GM23338 (cell line): Measurements from ENCODE around the gene FKBP5. TPM values are rescaled to one million over a fixed set of nuclear protein-coding genes. Genes with fewer than 3 reads are reported as not detected.

Experiments
- ATAC-seq: fragments of 200-7000 bp; cut with Tn5 transposase; 3 replicates; pipeline ENCODE4 v1.9.1; 2020
- DNase-seq: peaks from one replicate; pipeline ENCODE4 v3.0.0-alpha.2; 2015; ENCODE audit warnings: low spot score
- H2AFZ ChIP-seq: fragments of 200-600 bp; sonication (generic); 2 replicates; pipeline ENCODE4 v1.8.0; 2016; ENCODE audit warnings: antibody characterized with exemption, mild to moderate bottlenecking, moderate library complexity
- H3F3A ChIP-seq: fragments of 200-600 bp; sonication (generic); replicated peaks from 2 replicates; pipeline ENCODE4 v1.8.0; 2017; ENCODE audit warnings: antibody characterized with exemption, mixed run types, low read depth
- H3K27ac ChIP-seq: fragments of 200-600 bp; sonication (generic); 2 replicates; pipeline ENCODE4 v1.6.1; 2016; ENCODE audit warnings: low read depth
- H3K27me3 ChIP-seq: fragments of 200-600 bp; sonication (generic); 2 replicates; pipeline ENCODE4 v1.8.0; 2016; ENCODE audit warnings: mild to moderate bottlenecking, mixed run types, moderate library complexity; ENCODE audit not compliant: insufficient read depth
- H3K36me3 ChIP-seq: fragments of 200-600 bp; sonication (generic); 2 replicates; pipeline ENCODE4 v1.8.0; 2016; ENCODE audit warnings: mild to moderate bottlenecking; ENCODE audit not compliant: insufficient read depth
- H3K4me1 ChIP-seq: fragments of 200-600 bp; sonication (generic); 2 replicates; pipeline ENCODE4 v1.8.0; 2016; ENCODE audit warnings: mild to moderate bottlenecking, moderate library complexity; ENCODE audit not compliant: insufficient read depth
- H3K4me2 ChIP-seq: fragments of 200-600 bp; sonication (generic); 2 replicates; pipeline ENCODE4 v1.7.1; 2017; ENCODE audit warnings: mixed run types
- H3K4me3 ChIP-seq: fragments of 200-600 bp; sonication (generic); 2 replicates; pipeline ENCODE4 v1.6.1; 2016; ENCODE audit warnings: mixed run types
- H3K79me2 ChIP-seq: fragments of 200-600 bp; sonication (generic); replicated peaks from 2 replicates; pipeline ENCODE4 v1.8.0; 2017; ENCODE audit warnings: mild to moderate bottlenecking; ENCODE audit not compliant: insufficient read depth
- H3K9me2 ChIP-seq: fragments of 200-600 bp; sonication (generic); 2 replicates; pipeline ENCODE4 v1.8.0; 2017; ENCODE audit not compliant: insufficient read depth
- H4K20me1 ChIP-seq: fragments of 200-600 bp; sonication (generic); replicated peaks from 2 replicates; pipeline ENCODE4 v1.8.0; 2017; ENCODE audit warnings: mild to moderate bottlenecking; ENCODE audit not compliant: insufficient read depth
- H3K27ac Mint-ChIP-seq: 2 replicates; pipeline ENCODE4 v1.8.0; 2020; ENCODE audit warnings: inconsistent platforms, mild to moderate bottlenecking, moderate library complexity, mixed read lengths
- H3K27me3 Mint-ChIP-seq: 3 replicates; pipeline ENCODE4 v1.8.0; 2022; ENCODE audit warnings: low read depth, mild to moderate bottlenecking, moderate library complexity, mixed read lengths, inconsistent platforms; ENCODE audit not compliant: insufficient read depth, poor library complexity
- H3K36me3 Mint-ChIP-seq: 3 replicates; pipeline ENCODE4 v1.8.0; 2021; ENCODE audit warnings: low read depth, mild to moderate bottlenecking, inconsistent platforms, moderate library complexity, mixed read lengths
- H3K4me1 Mint-ChIP-seq: 3 replicates; pipeline ENCODE4 v1.8.0; 2020; ENCODE audit warnings: mild to moderate bottlenecking, inconsistent platforms, mixed read lengths
- H3K4me3 Mint-ChIP-seq: 3 replicates; pipeline ENCODE4 v1.8.0; 2021; ENCODE audit warnings: moderate library complexity, mild to moderate bottlenecking, inconsistent platforms, mixed read lengths
- H3K9me3 Mint-ChIP-seq: 3 replicates; pipeline ENCODE4 v1.8.0; 2020; ENCODE audit warnings: moderate library complexity, mild to moderate bottlenecking, inconsistent platforms, mixed read lengths
- CTCF ChIP-seq, 2 experiments: fragments of 200-600 bp in 1 of 2; sonication (generic) in 1 of 2; conservative IDR thresholded peaks; 2 replicates each; pipeline versions ENCODE4 v1.5.1 to v1.6.1; 2016 to 2017; ENCODE audit warnings: antibody characterized with exemption in 2 of 2, low read depth in 2 of 2, mild to moderate bottlenecking in 2 of 2, moderate library complexity in 1 of 2
- ETS1 ChIP-seq: IDR thresholded peaks from 2 replicates; pipeline ENCODE4 v1.6.1; 2016; ENCODE audit warnings: antibody characterized with exemption
- NANOG ChIP-seq: IDR thresholded peaks from 2 replicates; pipeline ENCODE4 v1.6.1; 2016; ENCODE audit warnings: antibody characterized with exemption, borderline replicate concordance
- POLR2AphosphoS5 ChIP-seq: IDR thresholded peaks from 2 replicates; pipeline ENCODE4 v1.6.1; 2016; ENCODE audit warnings: antibody characterized with exemption, low read depth
- REST ChIP-seq: IDR thresholded peaks from one replicate; pipeline ENCODE4 v1.6.1; 2018; ENCODE audit warnings: antibody characterized with exemption; ENCODE audit not compliant: unreplicated experiment
- STAT1 ChIP-seq: IDR thresholded peaks from one replicate; pipeline ENCODE4 v1.6.1; 2016; ENCODE audit warnings: antibody characterized with exemption; ENCODE audit not compliant: unreplicated experiment
- ZNF114 ChIP-seq: fragments of 250-450 bp; sonication (Bioruptor Pico); IDR thresholded peaks from 2 replicates; pipeline ENCODE4 v1.5.0; 2020; ENCODE audit warnings: mild to moderate bottlenecking, moderate library complexity
- ZNF462 ChIP-seq: fragments of 250-450 bp; sonication (Bioruptor Pico); IDR thresholded peaks from 2 replicates; pipeline ENCODE4 v1.5.0; 2020; ENCODE audit warnings: mild to moderate bottlenecking, moderate library complexity
- polyA plus RNA-seq: library from polyadenylated mRNA; unstranded; fragments of >200 nt; fragmentation: Nextera tagmentation; extraction: Ambion mirVana; gene quantifications from 2 replicates; pipeline ENCODE4 v1.2.1, GENCODE V29; 2016
- total RNA-seq: library from RNA; depleted of rRNA; stranded (reverse); fragments of >200 nt; shearing (Covaris generic); gene quantifications from 2 replicates; pipeline ENCODE4 v1.2.3, GENCODE V29; 2014

The FKBP5 gene
- total and polyA plus RNA-seq, 2 experiments from 2014 or later: 19.8 to 28.6 TPM

GRCh38 chr6:35539223-35539622, 149.5 kb downstream of the FKBP5 start:
- H2AFZ ChIP-seq: no peak overlapping the region

More at GRCh38 chr6:35539223-35539622, 149.5 kb downstream of the FKBP5 start:
- Histone ChIP-seq H3K4me2 (no peak overlapping the region), H3K9me2 (no peaks in the 10 kb centered on the region), H4K20me1 (no peaks in the 10 kb centered on the region), H3K4me1 (peaks cover 5% of the 10 kb centered on the region), H3K27ac (no peak overlapping the region), H3K4me3 (no peak overlapping the region), H3K36me3 (no peaks in the 10 kb centered on the region), H3K27me3 (no peaks in the 10 kb centered on the region), H3F3A (0 out of 2 replicates have a peak, but pooled peaks cover 3% of the 10 kb centered on the region), H3K79me2 (no peaks in the 10 kb centered on the region)
- Mint-ChIP-seq H3K4me3 (no peak overlapping the region), H3K4me1 (peaks cover 18% of the 10 kb centered on the region), H3K27ac (no peak overlapping the region), H3K27me3 (peaks cover 8% of the 10 kb centered on the region), H3K36me3 (no peaks in the 10 kb centered on the region), H3K9me3 (no peaks in the 10 kb centered on the region)
- DNase-seq: no peak
- no peak for ATAC-seq
- TF ChIP-seq ETS1: no peak
- no peak for TF ChIP-seq ZNF462
- TF ChIP-seq ZNF114 (CRISPR knock-in tag): no peak
- no peak for TF ChIP-seq REST
- no peak for TF ChIP-seq NANOG
- no peak for TF ChIP-seq POLR2AphosphoS5
- TF ChIP-seq STAT1: no peak
- TF ChIP-seq CTCF (conservative IDR thresholded peaks at IDR 0.05; ENCODE audit: low read depth in 2 of 2): no peak
